PC-3 (cell line): ENCODE results near the gene DHX34.
"Not testable (repeated sequence)": the region's sequence is repeated elsewhere in the genome, so short reads cannot be mapped to it uniquely, and the experiment has no call there.

Source experiments
- EZH2 ChIP-seq: fragments of 300-600 bp; sonication (generic); IDR thresholded peaks from one replicate; pipeline ENCODE4 v1.6.1; 2017; ENCODE audit warnings: antibody characterized with exemption, mild to moderate bottlenecking, low read length; ENCODE audit not compliant: unreplicated experiment
- TF ChIP-seq, protein P1 (sequence below): fragments of 300-600 bp; sonication (generic); conservative IDR thresholded peaks from 2 replicates; pipeline ENCODE4 v1.5.1; 2017; ENCODE audit warnings: antibody characterized with exemption, low read depth, mild to moderate bottlenecking, low read length

DNA sequence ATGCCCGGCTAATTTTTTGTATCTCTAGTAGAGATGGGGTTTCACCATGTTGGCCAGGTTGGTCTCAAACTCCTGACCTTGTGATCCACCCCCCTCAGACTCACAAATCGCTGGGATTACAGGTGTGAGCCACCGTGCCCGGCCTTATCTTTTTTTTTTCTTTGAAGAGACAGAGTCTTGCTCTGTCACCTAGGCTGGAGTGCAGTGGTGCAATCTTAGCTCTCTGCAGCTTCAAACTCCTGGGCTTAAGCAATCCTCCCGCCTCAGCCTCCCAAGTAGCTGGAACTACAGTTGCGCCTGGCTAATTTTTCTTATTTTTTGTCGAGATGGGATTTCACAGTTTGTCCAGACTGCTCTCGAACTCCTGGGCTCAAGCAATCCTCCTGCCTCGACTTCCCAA is 62.6 kb downstream of the DHX34 start:
- TF ChIP-seq, protein P1, sequence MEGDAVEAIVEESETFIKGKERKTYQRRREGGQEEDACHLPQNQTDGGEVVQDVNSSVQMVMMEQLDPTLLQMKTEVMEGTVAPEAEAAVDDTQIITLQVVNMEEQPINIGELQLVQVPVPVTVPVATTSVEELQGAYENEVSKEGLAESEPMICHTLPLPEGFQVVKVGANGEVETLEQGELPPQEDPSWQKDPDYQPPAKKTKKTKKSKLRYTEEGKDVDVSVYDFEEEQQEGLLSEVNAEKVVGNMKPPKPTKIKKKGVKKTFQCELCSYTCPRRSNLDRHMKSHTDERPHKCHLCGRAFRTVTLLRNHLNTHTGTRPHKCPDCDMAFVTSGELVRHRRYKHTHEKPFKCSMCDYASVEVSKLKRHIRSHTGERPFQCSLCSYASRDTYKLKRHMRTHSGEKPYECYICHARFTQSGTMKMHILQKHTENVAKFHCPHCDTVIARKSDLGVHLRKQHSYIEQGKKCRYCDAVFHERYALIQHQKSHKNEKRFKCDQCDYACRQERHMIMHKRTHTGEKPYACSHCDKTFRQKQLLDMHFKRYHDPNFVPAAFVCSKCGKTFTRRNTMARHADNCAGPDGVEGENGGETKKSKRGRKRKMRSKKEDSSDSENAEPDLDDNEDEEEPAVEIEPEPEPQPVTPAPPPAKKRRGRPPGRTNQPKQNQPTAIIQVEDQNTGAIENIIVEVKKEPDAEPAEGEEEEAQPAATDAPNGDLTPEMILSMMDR: not testable (repeated sequence)
- not testable (repeated sequence) for TF ChIP-seq EZH2
